H7 (cell line): ENCODE measurements around the gene SLC40A1. TPM values are rescaled to one million over a fixed set of nuclear protein-coding genes. Genes with fewer than 3 reads are reported as not detected.

ENCODE experiments used
- DNase-seq: peaks from one replicate; pipeline ENCODE4 v3.0.0; 2012
- H3K27me3 ChIP-seq: 2 replicates; pipeline ENCODE4 v1.6.0; 2011; ENCODE audit warnings: mild to moderate bottlenecking, low read length; ENCODE audit not compliant: control insufficient read depth, insufficient read depth
- H3K36me3 ChIP-seq: replicated peaks from 2 replicates; pipeline ENCODE4 v1.5.1; 2011; ENCODE audit warnings: low read length; ENCODE audit not compliant: control insufficient read depth, insufficient read depth
- H3K4me3 ChIP-seq: 2 replicates; pipeline ENCODE4 v1.5.1; 2011; ENCODE audit warnings: low read depth, mild to moderate bottlenecking, control low read depth, low read length, moderate library complexity; ENCODE audit not compliant: insufficient read depth
- total RNA-seq: library from RNA; depleted of rRNA; stranded (reverse); fragments of >200 nt; shearing (Covaris generic); gene quantifications from 2 replicates; pipeline ENCODE4 v1.2.3, GENCODE V29; 2014

Gene SLC40A1
- total RNA-seq, 1 experiment from 2014 or later: 1.9 TPM

DNA sequence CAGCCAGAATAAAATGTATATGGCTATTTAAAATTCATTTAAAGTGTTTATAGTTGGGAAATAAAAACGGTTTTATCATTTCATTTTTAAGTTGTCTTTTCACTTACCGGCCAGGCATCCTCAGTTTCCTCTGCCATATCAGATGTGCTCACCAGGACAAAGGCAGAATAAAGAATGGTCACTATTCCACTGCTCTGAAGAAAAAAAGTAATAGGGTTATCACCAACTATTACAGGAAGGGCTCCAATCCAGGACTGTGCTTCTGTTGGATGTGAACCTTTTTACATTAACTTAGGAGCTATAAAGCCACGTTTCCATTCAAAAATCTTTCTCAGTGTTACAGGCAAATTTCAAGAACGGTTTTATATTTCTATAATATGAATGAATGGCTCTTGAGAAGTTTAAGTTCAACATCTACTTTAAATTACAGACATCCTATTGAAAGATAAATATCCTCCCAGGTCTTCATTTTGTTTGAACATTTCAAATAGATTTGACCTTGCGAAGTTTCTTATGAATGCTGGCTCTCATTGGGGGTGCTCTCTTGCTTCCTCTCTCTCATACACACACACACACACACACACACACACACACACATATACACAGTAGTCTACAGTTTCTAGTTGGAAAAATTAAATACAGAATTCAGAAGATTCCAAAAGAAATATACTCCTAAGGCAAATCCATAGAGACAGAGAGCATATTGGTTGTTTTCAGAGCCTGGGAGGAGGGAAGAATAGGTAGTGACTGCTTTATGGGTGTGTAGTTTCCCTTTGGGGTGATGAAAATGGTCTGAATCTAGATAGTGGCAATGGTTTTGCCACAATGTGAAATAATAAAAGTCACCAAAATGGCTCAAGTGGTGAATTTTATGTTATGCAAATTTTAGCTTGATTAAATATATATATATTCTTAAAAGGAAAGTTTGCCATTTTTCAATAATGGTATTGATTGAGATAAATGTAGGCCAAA, 2.9 kb upstream of the SLC40A1 start:
- Histone ChIP-seq H3K36me3 (no peaks in the 10 kb centered on the region), H3K27me3 (peaks cover 61% of the 10 kb centered on the region), H3K4me3 (no peak overlapping the region)
- DNase-seq: no peak

DNA sequence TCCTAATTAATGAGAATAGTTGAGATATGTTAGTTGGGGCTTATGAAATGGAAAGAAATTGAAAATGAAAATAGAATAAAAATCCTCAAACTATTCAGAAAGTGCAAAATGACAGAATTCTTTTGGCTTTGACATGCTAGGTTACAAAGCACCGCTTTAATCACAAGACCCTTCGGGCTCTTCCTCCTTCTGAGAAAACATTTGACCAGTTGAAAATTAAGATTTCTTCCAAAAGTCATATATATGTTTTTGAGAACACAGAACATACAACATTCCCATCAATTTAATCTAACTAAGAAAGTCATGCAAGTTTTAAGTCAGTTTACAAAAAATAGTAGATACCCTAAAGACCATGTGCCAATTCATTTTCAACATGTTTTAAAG, 2.2 kb upstream of the SLC40A1 start:
- no peak for DNase-seq
- Histone ChIP-seq H3K27me3 (peaks cover 65% of the 10 kb centered on the region), H3K36me3 (no peaks in the 10 kb centered on the region), H3K4me3 (no peak overlapping the region)

DNA sequence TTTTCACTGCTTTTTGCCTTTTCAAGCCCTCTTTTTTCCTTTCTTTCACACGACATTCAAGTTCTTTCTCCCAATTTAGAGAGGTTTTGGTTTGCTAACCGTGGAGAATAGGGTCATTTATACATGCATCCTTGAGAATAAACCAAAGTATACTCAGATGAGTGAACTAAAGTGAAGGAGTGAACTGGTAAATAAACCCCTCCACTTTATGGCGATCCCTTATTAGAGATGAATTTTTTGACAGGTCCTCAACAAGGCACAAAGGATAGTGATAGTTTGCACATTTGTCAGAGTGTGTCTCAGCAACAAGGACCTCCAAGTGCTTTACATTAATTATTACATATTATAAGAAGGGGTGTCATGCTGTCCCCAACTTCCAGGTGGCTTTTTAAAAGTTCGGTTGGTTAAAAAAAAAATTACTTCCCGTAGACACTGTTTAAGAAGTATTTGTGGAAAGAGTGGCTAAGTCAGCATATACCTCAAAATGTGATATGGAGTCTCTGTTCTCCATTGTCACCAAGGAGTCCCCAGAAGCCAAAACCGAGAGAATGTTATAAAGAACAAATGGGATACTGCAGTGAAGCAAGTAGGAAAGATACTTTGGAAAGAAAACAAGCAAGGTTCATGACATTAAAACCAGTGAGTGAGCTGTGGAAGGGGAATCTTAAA, 1.7 kb upstream of the SLC40A1 start:
- DNase-seq: no peak
- no peak overlapping the region for H3K4me3 ChIP-seq
- no peaks in the 10 kb centered on the region for H3K36me3 ChIP-seq
- peaks cover 65% of the 10 kb centered on the region for H3K27me3 ChIP-seq

DNA sequence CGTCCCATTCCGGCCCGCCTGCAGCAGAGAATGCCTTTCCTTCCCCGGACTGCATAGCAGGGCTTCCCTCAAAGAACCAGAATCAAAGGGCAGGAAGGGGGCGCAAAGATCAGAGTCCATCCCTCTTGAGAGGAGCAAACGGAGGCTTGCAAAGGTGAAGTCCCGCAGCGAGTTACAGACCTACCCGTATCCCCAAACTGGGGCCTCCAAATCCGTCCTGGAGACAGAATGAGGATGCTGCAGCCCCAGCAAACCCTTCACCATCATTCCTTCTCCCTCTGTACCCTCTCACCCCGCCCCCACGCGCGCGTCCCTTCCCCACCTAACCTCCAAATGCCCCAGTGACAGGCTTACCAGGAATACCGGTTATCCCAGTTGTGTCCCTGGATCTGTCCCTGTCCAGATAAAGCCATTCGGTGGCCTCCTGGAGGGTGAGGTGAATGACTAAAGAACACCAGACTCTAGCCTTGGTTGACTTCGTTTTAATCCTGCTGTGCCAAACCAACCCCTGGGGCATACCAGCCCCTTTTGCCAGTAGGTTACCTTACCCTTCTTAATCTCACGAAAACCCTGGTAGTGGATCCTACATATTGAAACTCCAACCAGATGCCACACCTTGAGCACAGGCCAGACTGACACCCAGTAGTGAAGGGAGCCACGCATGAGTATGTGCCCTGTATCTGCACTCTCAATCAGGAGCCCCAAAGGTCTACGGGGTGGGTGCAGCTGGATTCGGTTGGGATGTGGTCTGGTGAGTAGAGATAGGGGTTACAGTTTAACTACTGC, 961 bp upstream of the SLC40A1 start:
- H3K4me3 ChIP-seq: peak overlapping the region; percentile 58
- peaks cover 65% of the 10 kb centered on the region for H3K27me3 ChIP-seq
- DNase-seq: peak; percentile 73
- no peaks in the 10 kb centered on the region for H3K36me3 ChIP-seq

DNA sequence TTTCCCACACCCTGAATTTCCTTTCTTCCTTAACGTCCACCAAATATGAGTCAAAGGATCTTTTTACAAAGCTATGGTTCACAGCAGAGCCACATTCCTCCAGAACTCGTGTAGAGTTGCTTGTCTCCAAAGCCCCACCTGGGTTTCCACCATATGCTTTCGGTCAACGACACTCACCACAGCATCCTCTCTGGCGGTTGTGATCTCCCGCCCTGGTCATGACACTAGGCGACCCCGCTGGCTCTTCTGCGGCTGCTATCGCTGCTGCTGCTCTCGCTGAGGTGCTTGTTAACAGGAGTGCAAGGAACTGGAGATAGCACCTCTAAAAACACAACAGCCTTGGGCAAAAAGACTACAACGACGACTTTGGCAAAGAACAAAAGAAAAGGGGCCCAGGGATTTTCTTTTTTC, 340 bp downstream of the SLC40A1 start:
- Histone ChIP-seq H3K36me3 (no peaks in the 10 kb centered on the region), H3K4me3 (peak overlapping the region; percentile 58), H3K27me3 (peaks cover 64% of the 10 kb centered on the region)
- DNase-seq: peak; percentile 42

DNA sequence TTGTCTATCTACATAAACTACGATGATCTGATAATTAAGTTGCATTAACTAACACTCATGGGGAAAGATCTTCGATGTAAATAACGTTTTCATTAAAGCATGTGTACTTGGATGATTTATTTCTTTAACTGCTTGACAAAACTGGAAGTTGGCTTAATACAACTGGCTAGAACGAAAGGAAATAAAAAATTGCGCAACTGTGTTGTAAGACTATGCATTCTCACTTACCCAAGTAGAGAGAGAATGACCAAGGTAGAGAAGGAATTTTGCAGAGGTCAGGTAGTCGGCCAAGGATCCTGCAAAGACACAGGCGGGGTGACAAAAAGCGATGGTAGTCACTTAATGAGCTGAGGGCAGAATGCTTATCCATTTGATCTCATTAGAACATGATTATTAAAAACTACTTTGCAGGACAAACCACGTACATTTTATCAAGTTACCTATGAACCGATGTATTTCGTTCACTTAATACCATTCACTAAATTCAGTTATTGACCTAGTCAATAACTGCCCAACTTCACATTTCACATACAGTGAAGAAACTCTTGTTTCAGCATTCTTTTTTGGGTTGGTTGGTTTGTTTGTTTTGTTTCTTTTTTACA, 900 bp downstream of the SLC40A1 start:
- no peak for DNase-seq
- Histone ChIP-seq H3K4me3 (no peak overlapping the region), H3K36me3 (no peaks in the 10 kb centered on the region), H3K27me3 (peaks cover 64% of the 10 kb centered on the region)

DNA sequence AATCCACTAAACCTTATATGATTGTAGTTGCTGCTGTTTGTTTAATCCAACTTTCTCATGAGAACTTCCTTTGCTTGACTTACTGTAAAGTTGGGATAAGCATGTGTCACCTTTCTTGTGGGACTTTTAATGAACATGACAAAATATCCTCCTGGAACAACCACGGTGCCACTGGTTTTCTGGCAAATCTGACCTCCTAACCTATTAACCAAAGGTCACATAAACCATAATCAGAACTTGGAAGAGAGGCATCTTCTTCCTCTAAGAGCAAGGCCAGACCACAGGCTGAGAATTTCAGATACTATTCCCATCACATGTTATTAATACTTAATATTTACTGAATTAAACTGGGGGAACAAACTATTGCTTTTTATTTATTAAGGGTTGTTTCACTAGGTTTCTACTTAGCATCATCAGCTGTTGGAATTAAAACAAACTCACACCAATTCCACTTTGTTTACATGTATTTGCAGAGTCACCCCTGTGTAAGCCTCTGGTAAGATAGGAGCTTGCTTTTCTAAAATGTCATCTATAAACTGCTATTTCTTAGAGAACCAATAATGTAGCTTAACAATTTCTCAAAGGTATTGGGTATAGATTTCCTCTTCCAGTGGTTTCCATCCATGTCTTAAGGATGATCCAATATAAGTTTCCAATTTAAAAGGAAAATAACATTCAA, 2.2 kb downstream of the SLC40A1 start:
- Histone ChIP-seq H3K36me3 (no peaks in the 10 kb centered on the region), H3K27me3 (peaks cover 53% of the 10 kb centered on the region), H3K4me3 (no peak overlapping the region)
- no peak for DNase-seq

DNA sequence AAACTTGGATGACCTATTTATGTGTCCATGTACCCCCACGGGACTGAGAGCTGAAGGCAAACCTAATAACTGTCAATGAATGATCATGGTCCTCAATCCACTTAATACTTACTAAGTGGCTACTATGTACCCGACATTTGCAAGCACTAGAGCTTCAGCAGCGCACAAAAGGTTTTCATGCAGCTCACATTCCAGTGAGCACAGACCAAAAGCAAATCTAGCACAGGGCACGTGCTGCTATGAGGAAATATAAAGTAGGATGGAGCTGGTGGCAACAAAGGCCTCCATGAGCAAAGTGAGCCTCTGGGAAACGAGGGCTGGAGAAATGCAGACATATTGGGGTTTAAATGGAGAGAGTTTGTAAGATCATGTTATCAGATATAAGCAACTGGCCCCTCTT, 3.5 kb downstream of the SLC40A1 start:
- no peak overlapping the region for H3K4me3 ChIP-seq
- no peak for DNase-seq
- no peaks in the 10 kb centered on the region for H3K36me3 ChIP-seq
- peaks cover 40% of the 10 kb centered on the region for H3K27me3 ChIP-seq

DNA sequence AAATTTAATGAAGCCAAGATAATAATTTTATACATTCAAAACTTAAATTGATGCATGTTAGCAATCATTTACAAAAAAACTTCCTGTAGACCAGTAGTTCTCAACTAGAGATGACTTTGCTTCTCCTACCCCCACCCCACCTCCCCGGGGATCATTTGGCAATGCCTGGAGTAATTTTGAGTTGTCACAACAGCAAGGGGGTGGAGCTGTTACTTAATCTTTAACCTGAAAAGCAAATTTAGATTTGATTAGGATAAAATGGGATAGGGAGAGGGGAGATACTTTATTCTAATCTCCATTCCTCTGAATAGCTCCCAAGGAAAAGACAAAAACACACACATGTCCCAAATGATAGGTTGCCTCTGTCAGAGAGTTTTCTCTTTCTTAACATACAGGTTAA, 4.2 kb downstream of the SLC40A1 start:
- no peaks in the 10 kb centered on the region for H3K36me3 ChIP-seq
- H3K27me3 ChIP-seq: peaks cover 33% of the 10 kb centered on the region
- no peak overlapping the region for H3K4me3 ChIP-seq
- DNase-seq: no peak

DNA sequence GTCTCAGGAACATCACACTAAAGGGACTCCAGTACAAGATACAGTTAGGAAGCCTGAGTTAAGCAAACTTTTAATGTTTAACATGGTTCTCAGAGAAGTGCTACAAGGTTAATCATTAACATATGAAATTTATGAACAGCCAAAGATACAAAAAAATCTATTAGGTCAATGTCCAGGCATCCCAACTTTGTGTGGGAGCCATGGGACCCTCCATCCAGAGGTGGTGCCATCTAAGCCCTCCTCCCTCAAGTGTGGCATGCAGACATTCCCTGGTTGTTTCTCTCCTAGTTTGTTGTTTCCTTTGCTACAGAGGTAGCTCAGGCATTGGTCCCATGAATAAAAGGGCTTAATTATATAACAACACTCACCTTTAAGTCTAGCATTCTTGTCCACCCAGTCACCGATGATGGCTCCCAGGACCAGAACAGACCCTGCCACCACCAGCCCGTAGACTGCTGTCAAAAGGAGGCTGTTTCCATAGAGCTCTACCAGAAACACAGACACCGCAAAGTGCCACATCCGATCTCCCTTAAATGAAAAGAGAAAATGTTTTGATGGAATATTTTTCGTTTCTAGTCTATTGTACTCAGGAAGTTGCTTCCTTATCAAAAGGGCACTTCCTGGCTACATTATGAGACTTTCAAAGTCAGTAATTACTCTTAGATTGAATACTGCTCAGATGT, 5.7 kb downstream of the SLC40A1 start:
- peaks cover 19% of the 10 kb centered on the region for H3K27me3 ChIP-seq
- no peak overlapping the region for H3K4me3 ChIP-seq
- H3K36me3 ChIP-seq: no peaks in the 10 kb centered on the region
- no peak for DNase-seq

DNA sequence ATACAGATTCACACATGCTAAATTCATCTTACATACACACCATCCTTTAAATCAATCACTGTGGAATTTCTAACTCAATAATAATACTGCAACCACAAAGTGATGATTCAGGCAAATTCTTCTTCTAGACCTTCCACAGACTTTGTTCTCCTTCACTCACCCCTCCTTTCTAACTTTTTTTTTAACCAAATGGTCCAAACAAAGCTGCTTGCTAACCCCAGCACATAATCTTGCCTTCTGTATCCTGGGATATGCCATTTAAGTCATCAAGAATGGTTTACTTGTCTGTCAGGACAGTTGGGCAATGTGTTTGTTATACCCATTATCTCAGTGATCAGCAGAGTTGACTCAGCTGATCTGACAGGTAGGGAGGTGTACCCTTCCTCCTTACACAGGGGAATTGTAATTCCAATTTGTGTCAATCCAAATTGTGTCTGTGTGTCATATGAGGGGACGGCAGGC, 10.0 kb downstream of the SLC40A1 start:
- H3K4me3 ChIP-seq: no peak overlapping the region
- no peaks in the 10 kb centered on the region; the same call in 1 of the 2 replicates for H3K27me3 ChIP-seq
- DNase-seq: no peak
- H3K36me3 ChIP-seq: no peaks in the 10 kb centered on the region

DNA sequence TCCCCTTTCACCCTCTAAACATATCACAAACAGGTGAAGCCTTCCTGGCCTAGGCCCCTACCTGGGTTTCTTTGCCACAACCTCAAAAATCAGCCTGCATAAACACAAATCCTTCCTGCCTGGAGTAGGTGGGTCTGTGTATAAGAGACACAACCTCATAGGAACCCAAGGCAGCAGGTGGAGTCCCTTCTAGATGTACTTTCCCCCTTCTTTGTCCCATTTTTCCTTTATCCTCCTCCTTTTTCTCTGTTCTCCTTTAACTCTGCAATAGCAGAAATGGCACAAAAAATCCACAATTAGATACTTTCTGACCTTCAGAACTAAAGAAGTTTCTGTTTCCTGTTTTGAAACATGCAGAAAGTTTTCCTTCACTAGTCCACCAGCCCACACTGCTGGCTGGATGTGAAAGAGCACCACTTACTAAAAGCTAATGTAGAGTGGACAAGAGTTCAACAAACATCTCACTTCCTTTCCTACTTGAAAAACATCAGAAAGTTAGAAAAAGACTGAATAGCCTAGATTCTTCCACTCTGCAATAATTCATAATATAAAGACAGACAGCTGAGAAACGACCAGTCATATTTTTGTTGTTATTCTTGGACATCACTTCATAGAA, 11.2 kb downstream of the SLC40A1 start:
- no peaks in the 10 kb centered on the region; the same call in 1 of the 2 replicates for H3K27me3 ChIP-seq
- no peak overlapping the region for H3K4me3 ChIP-seq
- H3K36me3 ChIP-seq: no peaks in the 10 kb centered on the region
- no peak for DNase-seq

DNA sequence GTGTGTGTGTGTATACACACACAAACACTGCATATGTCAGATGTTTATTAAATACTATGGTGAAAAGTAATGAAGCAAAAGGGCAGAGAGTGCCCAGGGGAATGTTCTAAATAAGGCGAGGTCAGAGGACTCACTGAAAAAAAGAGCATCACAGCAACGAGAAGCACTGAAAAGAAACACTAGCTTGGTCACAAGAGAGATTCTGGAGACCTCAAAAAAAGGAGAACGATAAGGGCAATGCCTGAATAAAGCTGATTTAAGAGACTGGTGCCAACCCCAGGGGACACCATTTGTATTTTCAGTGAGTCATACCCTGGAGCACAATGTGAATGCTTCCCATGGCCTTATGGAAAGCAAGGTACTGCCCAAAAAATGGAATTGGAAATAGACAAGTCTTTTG, 14.5 kb downstream of the SLC40A1 start:
- DNase-seq: no peak

More for the DNA sequence above, 14.5 kb downstream of the SLC40A1 start:
- Histone ChIP-seq H3K27me3 (no peaks in the 10 kb centered on the region), H3K4me3 (no peak overlapping the region), H3K36me3 (no peaks in the 10 kb centered on the region)
